CD8-positive, alpha-beta memory T cell (primary cell): ENCODE results near the gene LITAF. TPM values are rescaled to one million over a fixed set of nuclear protein-coding genes. Genes with fewer than 3 reads are reported as not detected.
"Not testable (repeated sequence)": the region's sequence is repeated elsewhere in the genome, so short reads cannot be mapped to it uniquely, and the experiment has no call there.

Experiments
- CTCF ChIA-PET: fragments of 350-600 bp; sonication (Branson Sonifier 250); formaldehyde crosslinking; loops from one replicate; lab custom pipeline; 2021; ENCODE audit warnings: antibody characterized with exemption; lab: Charles Lee
- POLR2A ChIA-PET: fragments of 350-600 bp; sonication (Branson Sonifier 250); formaldehyde crosslinking; loops from one replicate; lab custom pipeline; 2021; ENCODE audit warnings: antibody characterized with exemption; lab: Charles Lee
- DNase-seq, 5 donors: peaks; one replicate each; pipeline versions ENCODE4 v3.0.0 to v3.0.0-alpha.2; 2020 to 2022; ENCODE audit warnings: mixed read lengths in 1 of 5
- H3K27ac ChIP-seq: one replicate; pipeline ENCODE4 v1.7.0; 2013; ENCODE audit warnings: low read depth, mild to moderate bottlenecking, low read length, moderate library complexity
- H3K27me3 ChIP-seq: 2 replicates; pipeline ENCODE4 v1.7.0; 2013; ENCODE audit warnings: low read length, mild to moderate bottlenecking; ENCODE audit not compliant: insufficient read depth, poor library complexity, severe bottlenecking
- H3K36me3 ChIP-seq: 2 replicates; pipeline ENCODE4 v1.7.0; 2013; ENCODE audit warnings: mild to moderate bottlenecking, low read length, moderate library complexity; ENCODE audit not compliant: insufficient read depth
- H3K4me1 ChIP-seq: 2 replicates; pipeline ENCODE4 v1.7.0; 2013; ENCODE audit warnings: mild to moderate bottlenecking, low read length, moderate library complexity; ENCODE audit not compliant: insufficient read depth
- H3K4me3 ChIP-seq: 2 replicates; pipeline ENCODE4 v1.7.0; 2013; ENCODE audit warnings: mild to moderate bottlenecking, low read length
- H3K9me3 ChIP-seq: 2 replicates; pipeline ENCODE4 v1.7.0; 2013; ENCODE audit warnings: mild to moderate bottlenecking, low read length
- H3K27ac Mint-ChIP-seq, 8 donors: one replicate each; pipeline ENCODE4 v1.8.0; 2020 to 2021; ENCODE audit warnings: mixed read lengths in 8 of 8, mild to moderate bottlenecking in 6 of 8, inconsistent platforms in 3 of 8, moderate library complexity in 3 of 8
- H3K27me3 Mint-ChIP-seq, 2 donors: one replicate each; pipeline ENCODE4 v1.8.0; 2020 to 2021; ENCODE audit warnings: mixed read lengths in 2 of 2, mild to moderate bottlenecking in 1 of 2, moderate library complexity in 1 of 2
- H3K36me3 Mint-ChIP-seq, 3 donors: one replicate each; pipeline ENCODE4 v1.8.0; 2020 to 2021; ENCODE audit warnings: mixed read lengths in 3 of 3, inconsistent platforms in 1 of 3, mild to moderate bottlenecking in 1 of 3
- H3K4me1 Mint-ChIP-seq, 3 donors: one replicate each; pipeline ENCODE4 v1.8.0; 2020 to 2021; ENCODE audit warnings: mixed read lengths in 3 of 3, inconsistent platforms in 1 of 3, mild to moderate bottlenecking in 1 of 3
- H3K4me3 Mint-ChIP-seq, 7 donors: one replicate each; pipeline ENCODE4 v1.8.0; 2020 to 2021; ENCODE audit warnings: mixed read lengths in 7 of 7, mild to moderate bottlenecking in 6 of 7, moderate library complexity in 4 of 7, inconsistent platforms in 2 of 7
- H3K9me3 Mint-ChIP-seq, 5 donors: one replicate each; pipeline ENCODE4 v1.8.0; 2020 to 2022; ENCODE audit warnings: mixed read lengths in 5 of 5, mild to moderate bottlenecking in 3 of 5, moderate library complexity in 2 of 5, inconsistent platforms in 1 of 5
- polyA plus RNA-seq: library from polyadenylated mRNA; unstranded; fragments of 300-500 nt; fragmentation: Illumina TruSeq; gene quantifications from one replicate; pipeline ENCODE4 v1.2.3, GENCODE V29; 2021
- total RNA-seq, 2 experiments: library from RNA; stranded (reverse); gene quantifications; one replicate each; pipeline ENCODE4 v1.2.3, GENCODE V29; 2021

The LITAF gene
- total and polyA plus RNA-seq, 3 experiments from 2014 or later, result 199 to 629 (median 201) TPM

DNA sequence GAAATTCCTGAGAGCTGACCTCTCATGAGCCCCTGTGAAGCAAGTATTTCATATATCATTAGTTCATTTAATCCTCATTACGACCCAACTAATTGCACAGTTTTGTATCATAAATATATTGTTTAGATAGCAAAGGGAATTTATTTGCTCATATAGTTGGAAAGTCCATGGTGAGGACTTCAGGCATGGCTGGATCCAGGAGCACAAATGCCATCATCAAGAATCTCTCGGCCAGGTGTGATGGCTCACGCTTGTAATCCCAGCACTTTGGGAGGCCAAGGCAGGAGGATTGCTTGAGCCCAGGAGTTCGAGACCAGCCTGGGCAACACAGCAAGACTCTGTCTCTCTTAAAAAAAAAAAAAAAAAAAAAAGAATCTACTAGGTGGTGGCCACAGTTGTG lies 17.6 kb upstream of the LITAF start:
- H3K9me3 ChIP-seq, H3K4me3 ChIP-seq, DNase-seq, H3K27ac ChIP-seq, H3K27me3 Mint-ChIP-seq, H3K36me3 ChIP-seq, H3K27ac Mint-ChIP-seq, H3K9me3 Mint-ChIP-seq, H3K27me3 ChIP-seq, POLR2A ChIA-PET, H3K36me3 Mint-ChIP-seq, H3K4me1 ChIP-seq, H3K4me3 Mint-ChIP-seq, H3K4me1 Mint-ChIP-seq: not testable (repeated sequence)
- CTCF ChIA-PET, result interaction anchor here (1.2 to 1.9 kb wide), 2 partner anchors 18 to 72 kb away, joined by 3 to 5 read pairs; no protein-coding TSS in a partner anchor

DNA sequence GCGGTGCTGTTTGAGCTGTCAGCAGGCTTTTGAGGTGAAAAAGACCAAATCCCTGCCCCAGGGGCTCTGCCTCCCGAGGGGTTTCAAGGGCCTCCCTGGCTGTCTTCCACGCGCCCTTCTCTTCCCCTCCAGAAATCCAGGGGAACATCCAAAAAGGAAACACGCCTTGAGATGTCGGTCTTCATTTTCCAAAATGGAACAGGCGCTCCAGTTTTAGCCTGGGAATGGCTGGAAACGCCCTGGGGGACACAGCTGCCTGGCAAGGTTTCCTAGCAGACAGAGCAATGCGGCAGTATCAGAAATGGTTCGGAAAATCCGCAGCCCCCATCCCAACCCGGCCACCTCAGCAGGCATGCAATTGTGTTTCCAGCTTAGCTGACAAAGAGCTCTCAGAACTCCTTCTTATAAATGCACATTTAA lies 16.6 kb upstream of the LITAF start:
- Histone ChIP-seq H3K36me3 (no peaks in the 10 kb centered on the region), H3K27ac (no peak overlapping the region), H3K9me3 (no peaks in the 10 kb centered on the region), H3K4me1 (no peaks in the 10 kb centered on the region), H3K4me3 (no peak overlapping the region), H3K27me3 (no peaks in the 10 kb centered on the region)
- H3K36me3 Mint-ChIP-seq, result peaks cover 0 to 1% (median 0%) of the 10 kb centered on the region in 3 donors
- no peak for DNase-seq
- no peaks in the 10 kb centered on the region for H3K27me3 Mint-ChIP-seq
- no peaks in the 10 kb centered on the region for H3K9me3 Mint-ChIP-seq
- H3K27ac Mint-ChIP-seq, result no peak overlapping the region
- peaks cover 0 to 5% (median under 1%) of the 10 kb centered on the region in 3 donors for H3K4me1 Mint-ChIP-seq
- POLR2A ChIA-PET, result interaction anchor here (0.9 kb wide), 1 partner anchor 16 kb away, joined by 3 read pairs; no protein-coding TSS in a partner anchor
- CTCF ChIA-PET, result interaction anchor here (1.3 to 1.9 kb wide), 3 partner anchors 16 to 71 kb away, joined by 3 to 5 read pairs (median 5); no protein-coding TSS in a partner anchor
- no peak overlapping the region for H3K4me3 Mint-ChIP-seq

DNA sequence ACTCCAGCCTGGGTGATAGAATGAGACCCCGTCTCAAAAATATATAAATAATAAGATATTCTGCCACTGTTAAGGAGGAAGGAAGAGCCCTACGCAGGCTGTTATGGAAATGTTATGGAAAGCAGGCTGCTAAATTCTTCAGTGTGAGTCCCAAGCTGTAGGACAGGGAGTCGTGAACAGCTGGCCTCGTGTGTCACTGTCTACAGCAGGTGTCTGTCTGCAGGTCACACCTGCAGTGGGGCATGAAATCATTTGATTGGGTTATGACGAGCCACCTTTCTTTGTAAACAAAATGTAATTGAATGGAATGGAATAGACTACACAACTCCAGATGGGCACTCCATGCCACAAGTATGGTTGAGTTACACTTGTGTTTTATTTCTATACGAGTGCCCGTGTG lies 15.6 kb upstream of the LITAF start:
- Histone ChIP-seq H3K27ac (no peak overlapping the region), H3K9me3 (no peaks in the 10 kb centered on the region), H3K36me3 (no peaks in the 10 kb centered on the region), H3K27me3 (no peaks in the 10 kb centered on the region), H3K4me1 (peaks cover 3% of the 10 kb centered on the region), H3K4me3 (no peak overlapping the region)
- H3K9me3 Mint-ChIP-seq, result no peaks in the 10 kb centered on the region
- no peak overlapping the region for H3K27ac Mint-ChIP-seq
- DNase-seq, result no peak
- no peak overlapping the region for H3K4me3 Mint-ChIP-seq
- ChIA-PET POLR2A (no interaction called here), CTCF (interaction anchor here (1.0 to 1.9 kb wide), 4 partner anchors 17 to 70 kb away, joined by 3 to 5 read pairs (median 4); no protein-coding TSS in a partner anchor)
- no peaks in the 10 kb centered on the region for H3K27me3 Mint-ChIP-seq
- H3K4me1 Mint-ChIP-seq, result peaks cover 6 to 8% (median 7%) of the 10 kb centered on the region in 3 donors
- peaks cover 0 to 1% (median 0%) of the 10 kb centered on the region in 3 donors for H3K36me3 Mint-ChIP-seq

GRCh38 chr16:11601911-11602310 lies 15.2 kb upstream of the LITAF start:
- Mint-ChIP-seq H3K27ac (no peak overlapping the region), H3K4me3 (no peak overlapping the region), H3K36me3 (peaks cover 0 to 1% (median 0%) of the 10 kb centered on the region in 3 donors), H3K4me1 (peaks cover 8 to 12% (median 11%) of the 10 kb centered on the region in 3 donors), H3K9me3 (no peaks in the 10 kb centered on the region), H3K27me3 (no peaks in the 10 kb centered on the region)
- Histone ChIP-seq H3K4me1 (peaks cover 7% of the 10 kb centered on the region), H3K36me3 (no peaks in the 10 kb centered on the region), H3K9me3 (no peaks in the 10 kb centered on the region), H3K27ac (no peak overlapping the region), H3K4me3 (no peak overlapping the region), H3K27me3 (no peaks in the 10 kb centered on the region)
- POLR2A ChIA-PET, result no interaction called here
- CTCF ChIA-PET, result interaction anchor here (1.0 kb wide), 1 partner anchor 20 kb away, joined by 3 read pairs; no protein-coding TSS in a partner anchor
- no peak for DNase-seq

GRCh38 chr16:11601425-11601824 lies 14.7 kb upstream of the LITAF start:
- H3K36me3 ChIP-seq, result no peaks in the 10 kb centered on the region
- H3K27me3 ChIP-seq, result no peaks in the 10 kb centered on the region
- Mint-ChIP-seq H3K4me3 (no peak overlapping the region), H3K36me3 (peaks cover 0 to 1% (median 0%) of the 10 kb centered on the region in 3 donors), H3K27ac (no peak overlapping the region), H3K9me3 (no peaks in the 10 kb centered on the region), H3K4me1 (peaks cover 8 to 13% (median 12%) of the 10 kb centered on the region in 3 donors), H3K27me3 (no peaks in the 10 kb centered on the region)
- H3K27ac ChIP-seq, result no peak overlapping the region
- POLR2A ChIA-PET, result no interaction called here
- CTCF ChIA-PET, result no interaction called here
- no peak overlapping the region for H3K4me3 ChIP-seq
- no peak for DNase-seq
- H3K9me3 ChIP-seq, result no peaks in the 10 kb centered on the region
- peaks cover 10% of the 10 kb centered on the region for H3K4me1 ChIP-seq

DNA sequence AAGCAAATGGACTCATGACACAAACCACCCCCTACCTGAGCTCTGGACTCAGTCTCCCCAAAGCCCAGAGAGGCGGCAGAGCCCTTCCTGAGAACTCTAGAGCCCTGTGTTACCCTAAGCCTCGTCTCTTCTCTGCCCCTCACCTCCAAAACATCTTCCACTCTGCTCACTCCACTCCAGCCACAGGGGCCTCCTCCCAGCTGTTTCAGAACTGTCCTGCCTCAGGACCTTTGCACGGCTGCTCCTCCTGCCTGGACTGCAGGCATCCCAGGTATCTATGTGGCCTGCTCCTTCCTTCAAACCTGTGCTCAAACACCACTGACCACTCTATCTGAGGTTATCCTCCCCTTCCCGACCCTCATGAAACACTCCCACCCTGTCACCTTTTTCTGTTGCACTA lies 12.9 kb upstream of the LITAF start:
- H3K27me3 Mint-ChIP-seq, result no peaks in the 10 kb centered on the region
- POLR2A ChIA-PET, result no interaction called here

GRCh38 chr16:11597235-11598095 lies 10.7 kb upstream of the LITAF start:
- Mint-ChIP-seq H3K4me1 (peaks cover 6 to 17% (median 12%) of the 10 kb centered on the region in 3 donors), H3K27me3 (no peaks in the 10 kb centered on the region), H3K27ac (peak overlapping the region in 6 of 8 donors; percentile 5 to 79 (median 71)), H3K36me3 (peaks cover 0 to 1% (median 0%) of the 10 kb centered on the region in 3 donors), H3K4me3 (peak overlapping the region in 1 of 7 donors; percentile 40), H3K9me3 (no peaks in the 10 kb centered on the region)
- ChIA-PET CTCF (interaction anchor here (0.9 to 2.0 kb wide), 6 partner anchors 14 to 470 kb away, joined by 3 to 4 read pairs (median 3); no protein-coding TSS in a partner anchor), POLR2A (interaction anchor here (0.7 kb wide), 1 partner anchor 11 kb away, joined by 3 read pairs; no protein-coding TSS in a partner anchor)
- peak in 1 of 5 donors; percentile 35 for DNase-seq
- H3K4me1 ChIP-seq, result peaks cover 10% of the 10 kb centered on the region
- no peak overlapping the region for H3K4me3 ChIP-seq
- no peaks in the 10 kb centered on the region for H3K27me3 ChIP-seq
- H3K36me3 ChIP-seq, result no peaks in the 10 kb centered on the region
- no peak overlapping the region for H3K27ac ChIP-seq
- H3K9me3 ChIP-seq, result no peaks in the 10 kb centered on the region

More for the DNA sequence above, 12.9 kb upstream of the LITAF start:
- DNase-seq, result no peak
- no peaks in the 10 kb centered on the region for H3K36me3 ChIP-seq
- H3K27ac Mint-ChIP-seq, result peak overlapping the region in 2 of 8 donors; percentile 3 to 38
- H3K4me1 ChIP-seq, result peaks cover 10% of the 10 kb centered on the region
- no peaks in the 10 kb centered on the region for H3K9me3 Mint-ChIP-seq
- H3K4me3 Mint-ChIP-seq, result peak overlapping the region in 1 of 7 donors; percentile 9
- no peak overlapping the region for H3K27ac ChIP-seq
- H3K27me3 ChIP-seq, result no peaks in the 10 kb centered on the region
- no peak overlapping the region for H3K4me3 ChIP-seq
- H3K36me3 Mint-ChIP-seq, result peaks cover 0 to 1% (median 0%) of the 10 kb centered on the region in 3 donors
- H3K4me1 Mint-ChIP-seq, result peaks cover 6 to 17% (median 12%) of the 10 kb centered on the region in 3 donors
- no peaks in the 10 kb centered on the region for H3K9me3 ChIP-seq
- CTCF ChIA-PET, result interaction anchor here (1.6 kb wide), 1 partner anchor 10 kb away, joined by 5 read pairs; no protein-coding TSS in a partner anchor
